CD4-positive, alpha-beta T cell treated with Interleukin-10 for 1 hour (primary cell): ENCODE data around the gene PAX4.
A peak's percentile ranks its signal among the peaks of the same experiment; 100 is the strongest.

ENCODE experiments used
- DNase-seq: peaks from one replicate; pipeline ENCODE4 v3.0.0-alpha.2; 2020

Gene PAX4, protein sequence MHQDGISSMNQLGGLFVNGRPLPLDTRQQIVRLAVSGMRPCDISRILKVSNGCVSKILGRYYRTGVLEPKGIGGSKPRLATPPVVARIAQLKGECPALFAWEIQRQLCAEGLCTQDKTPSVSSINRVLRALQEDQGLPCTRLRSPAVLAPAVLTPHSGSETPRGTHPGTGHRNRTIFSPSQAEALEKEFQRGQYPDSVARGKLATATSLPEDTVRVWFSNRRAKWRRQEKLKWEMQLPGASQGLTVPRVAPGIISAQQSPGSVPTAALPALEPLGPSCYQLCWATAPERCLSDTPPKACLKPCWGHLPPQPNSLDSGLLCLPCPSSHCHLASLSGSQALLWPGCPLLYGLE

DNA sequence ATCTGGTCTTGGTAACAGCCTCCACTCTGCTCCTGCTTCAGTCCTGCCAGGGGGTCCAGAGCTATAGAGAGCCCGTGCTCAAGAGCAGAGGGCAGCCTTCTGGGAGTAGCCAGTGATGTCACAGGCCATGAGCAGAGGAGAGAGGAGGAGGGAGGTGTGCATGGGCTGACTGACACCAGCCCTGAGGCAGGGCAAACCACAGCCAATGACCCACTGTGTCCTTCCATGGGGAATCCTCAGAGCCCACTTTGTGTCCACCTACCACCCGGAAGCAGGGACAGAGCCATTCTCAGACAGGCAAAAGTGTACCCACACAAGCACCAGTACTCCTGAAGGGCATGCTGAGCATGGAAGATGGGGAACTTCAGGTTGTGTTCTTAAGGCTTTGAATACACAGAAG, at the start of gene PAX4:
Gene PAX4 (minus strand): TSS at position 101 of the 400 bp plus-strand sequence. CDS start 2,214 bp downstream, outside the sequence.
- DNase-seq: no peak

DNA sequence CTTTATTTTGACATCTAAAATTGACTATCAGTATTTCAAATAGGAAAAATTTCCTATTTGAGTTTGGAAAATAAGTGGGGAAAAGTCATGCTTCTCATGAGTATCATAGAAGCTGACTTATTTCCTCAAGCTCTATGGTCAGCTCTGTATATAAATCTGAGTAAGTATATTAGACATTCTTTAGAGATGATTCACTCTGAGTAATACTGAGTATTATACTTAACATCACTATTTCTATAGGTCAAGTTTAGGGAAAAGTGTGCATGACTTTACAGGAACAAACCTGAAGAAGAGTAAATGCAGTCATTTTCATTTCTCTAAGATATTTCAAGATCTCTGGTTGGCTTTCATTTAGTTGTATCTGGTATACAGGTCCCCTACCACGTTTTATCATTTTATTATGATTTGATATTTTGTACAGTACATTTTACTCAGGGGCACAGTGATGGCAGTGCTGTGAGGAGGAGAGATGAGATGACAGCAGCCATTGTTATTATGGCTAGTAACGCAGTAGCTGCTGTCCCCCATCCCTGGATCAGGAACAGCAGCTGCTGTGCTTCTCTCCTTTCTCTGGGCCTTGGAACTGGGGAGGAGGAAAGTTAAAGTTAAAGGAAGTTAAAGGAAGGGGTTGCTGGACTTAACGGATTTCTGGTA, 49.2 kb upstream of the PAX4 start:
- DNase-seq: no peak

DNA sequence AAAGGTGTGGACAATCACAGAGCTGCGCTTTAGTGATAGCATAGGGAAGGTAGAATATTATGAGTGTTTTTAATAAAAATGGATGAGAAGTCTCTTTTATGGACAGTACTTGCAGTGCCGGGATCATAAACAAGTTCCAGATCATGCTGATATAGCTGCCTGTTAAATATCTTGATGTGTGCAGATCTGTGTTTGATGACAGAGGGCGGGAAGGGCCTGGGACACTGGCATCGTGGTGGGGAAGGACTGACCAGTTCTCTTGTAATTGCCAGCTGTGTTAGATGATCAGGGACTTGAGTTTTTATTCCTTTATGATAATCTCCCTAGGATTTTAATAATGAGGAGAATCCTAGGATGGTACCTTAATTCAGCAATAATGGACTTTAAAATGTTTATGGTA, 48.7 kb upstream of the PAX4 start:
- no peak for DNase-seq

DNA sequence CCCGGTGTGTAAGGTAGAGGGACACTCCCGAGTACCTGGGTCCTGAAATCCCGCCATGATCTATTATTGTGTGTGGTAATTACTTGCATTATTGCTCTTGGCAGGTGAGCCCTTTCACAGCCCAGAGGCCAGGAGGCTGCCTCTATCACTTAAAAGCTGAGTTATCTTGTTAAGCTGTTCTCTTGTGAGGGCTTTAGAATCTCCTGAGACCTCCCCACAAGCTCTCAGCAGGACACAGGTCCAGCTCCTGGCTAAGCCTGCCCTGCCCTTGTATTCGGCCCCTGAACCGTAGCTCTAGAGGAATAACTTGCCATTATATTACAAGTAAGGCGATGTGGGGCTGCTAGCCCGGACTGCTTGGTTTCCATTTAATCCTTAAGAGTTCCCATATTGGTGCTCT, 48.0 kb upstream of the PAX4 start:
- no peak for DNase-seq

DNA sequence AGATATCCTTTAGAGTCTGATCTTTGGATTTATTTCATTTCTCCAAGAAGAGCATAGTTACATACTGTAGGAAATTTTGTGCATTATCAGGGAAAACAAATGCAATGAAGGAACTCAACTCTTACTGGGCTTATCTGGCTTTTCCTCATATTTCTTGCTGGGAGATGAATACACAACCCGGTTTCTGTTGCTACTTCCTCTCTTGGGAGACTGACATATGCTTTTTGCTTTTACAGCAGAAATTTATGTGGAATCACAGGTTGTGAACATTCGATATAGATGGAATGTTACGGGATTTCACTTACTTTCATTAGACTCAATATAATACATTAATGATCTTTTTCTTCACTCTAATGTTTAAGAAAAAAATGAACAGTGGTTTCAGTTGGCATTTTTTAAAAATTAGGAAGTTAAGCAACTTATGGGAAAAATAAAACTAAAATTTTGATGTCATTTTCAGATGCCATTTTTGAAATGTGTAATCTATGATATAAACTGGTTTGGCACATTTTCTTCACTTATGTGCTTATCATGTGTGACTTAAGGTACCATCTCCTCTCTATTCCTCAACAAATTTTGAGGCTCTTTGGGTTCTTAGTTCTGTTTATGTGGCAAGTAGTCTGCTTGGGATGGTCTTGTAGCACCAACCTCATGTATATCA, 41.2 kb upstream of the PAX4 start:
- no peak for DNase-seq

DNA sequence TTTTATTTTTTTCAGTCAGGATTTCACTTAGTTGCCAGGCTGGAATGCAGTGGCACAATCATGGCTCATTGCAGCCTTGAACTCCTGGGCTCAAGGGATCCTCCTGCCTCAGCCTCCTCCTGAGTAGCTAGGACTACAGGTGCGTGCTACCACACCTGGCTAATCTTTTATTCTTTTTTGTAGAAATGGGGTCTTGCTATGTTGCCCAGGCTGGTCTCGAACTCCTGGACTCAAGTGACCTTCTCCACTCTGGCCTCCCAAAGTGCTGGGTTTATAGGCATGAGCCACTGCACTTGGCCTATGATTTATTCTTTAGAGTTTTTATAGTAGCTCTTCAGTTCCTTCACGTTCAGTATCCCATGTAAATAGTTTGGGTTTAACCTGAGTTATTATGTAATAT, 39.6 kb upstream of the PAX4 start:
- DNase-seq: no peak

DNA sequence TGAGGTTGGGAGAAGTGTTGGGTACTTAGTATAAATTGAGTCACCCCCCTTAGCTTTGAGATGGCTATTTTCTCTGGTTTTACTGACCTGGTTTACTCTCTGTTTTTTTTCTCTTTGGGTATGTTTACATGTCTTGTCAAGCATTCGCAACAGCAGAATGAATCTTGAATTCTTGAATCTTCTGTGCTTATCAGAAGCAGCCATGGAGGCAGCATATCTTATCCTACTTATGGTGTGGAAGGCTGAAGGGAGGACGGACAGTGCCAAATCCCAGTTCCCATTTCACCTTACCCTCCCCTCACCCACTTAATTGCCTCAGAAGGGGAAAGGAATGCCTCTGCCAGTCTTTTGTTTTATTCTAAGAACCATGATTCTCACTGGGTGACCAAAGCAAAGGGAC, 37.8 kb upstream of the PAX4 start:
- DNase-seq: no peak

DNA sequence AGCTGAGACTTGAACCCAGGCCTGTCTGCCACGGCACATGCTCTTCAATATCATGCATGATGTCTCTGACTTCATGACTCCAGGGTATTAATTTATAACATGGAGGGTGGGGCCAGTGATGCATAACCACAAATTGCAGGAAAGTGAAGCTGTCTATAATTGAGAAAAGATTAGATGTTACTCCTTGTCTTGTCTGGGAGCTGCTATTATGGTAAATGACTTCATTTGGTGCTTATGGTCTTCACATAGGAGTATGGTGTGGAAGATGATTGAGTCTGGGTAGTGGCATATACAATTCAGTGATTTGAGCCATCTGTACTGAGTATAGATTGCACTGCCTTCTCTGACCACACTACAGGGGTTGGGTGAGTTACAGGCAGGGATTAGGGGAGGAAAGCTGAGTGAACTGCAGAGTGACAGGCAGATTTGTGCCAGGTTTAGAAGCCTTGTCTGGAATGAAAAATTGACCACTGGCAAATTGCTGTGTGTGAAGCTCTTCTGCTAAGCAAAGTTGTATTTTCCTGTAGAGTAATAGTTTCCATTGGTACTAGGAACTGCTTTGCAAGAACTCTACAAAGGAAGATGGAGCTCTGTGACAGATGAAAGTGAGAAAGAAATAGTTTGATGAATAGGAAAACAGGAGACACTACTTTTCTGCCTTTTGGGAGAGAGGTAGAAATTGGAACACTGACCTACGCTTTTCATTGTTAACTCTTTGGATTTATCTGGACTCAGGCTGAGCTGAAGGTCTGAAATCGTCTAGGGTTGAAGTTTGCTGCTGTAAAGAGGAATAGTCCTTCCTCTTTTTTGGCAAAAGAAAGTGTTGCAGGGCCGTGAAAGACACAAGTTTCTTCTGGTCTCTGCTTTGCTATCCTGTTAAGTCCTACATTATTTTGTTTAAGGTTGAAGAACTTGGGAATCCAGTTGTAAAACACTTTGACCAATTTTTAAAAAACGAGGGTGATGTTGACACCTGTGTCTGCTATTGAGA, 36.8 kb upstream of the PAX4 start:
- DNase-seq: no peak

DNA sequence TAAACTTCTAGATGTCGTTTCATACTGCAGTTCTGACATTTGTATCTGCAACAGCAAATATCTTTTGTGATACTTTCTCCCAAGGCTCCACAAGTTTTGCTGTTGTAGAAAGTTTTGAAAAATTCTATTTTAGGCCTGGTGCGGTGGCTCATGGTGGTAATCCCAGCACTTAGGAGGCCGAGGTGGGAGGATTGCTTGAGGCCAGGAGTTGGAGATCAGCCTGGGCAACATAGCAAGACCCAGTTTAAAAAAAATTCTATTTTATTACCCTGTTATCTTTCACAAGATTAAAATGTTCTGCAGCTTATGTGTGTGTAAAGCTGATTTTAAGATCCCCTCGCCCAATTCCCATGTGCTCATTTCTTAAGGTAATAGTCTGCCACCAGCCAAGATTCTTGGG, 35.5 kb upstream of the PAX4 start:
- no peak for DNase-seq

DNA sequence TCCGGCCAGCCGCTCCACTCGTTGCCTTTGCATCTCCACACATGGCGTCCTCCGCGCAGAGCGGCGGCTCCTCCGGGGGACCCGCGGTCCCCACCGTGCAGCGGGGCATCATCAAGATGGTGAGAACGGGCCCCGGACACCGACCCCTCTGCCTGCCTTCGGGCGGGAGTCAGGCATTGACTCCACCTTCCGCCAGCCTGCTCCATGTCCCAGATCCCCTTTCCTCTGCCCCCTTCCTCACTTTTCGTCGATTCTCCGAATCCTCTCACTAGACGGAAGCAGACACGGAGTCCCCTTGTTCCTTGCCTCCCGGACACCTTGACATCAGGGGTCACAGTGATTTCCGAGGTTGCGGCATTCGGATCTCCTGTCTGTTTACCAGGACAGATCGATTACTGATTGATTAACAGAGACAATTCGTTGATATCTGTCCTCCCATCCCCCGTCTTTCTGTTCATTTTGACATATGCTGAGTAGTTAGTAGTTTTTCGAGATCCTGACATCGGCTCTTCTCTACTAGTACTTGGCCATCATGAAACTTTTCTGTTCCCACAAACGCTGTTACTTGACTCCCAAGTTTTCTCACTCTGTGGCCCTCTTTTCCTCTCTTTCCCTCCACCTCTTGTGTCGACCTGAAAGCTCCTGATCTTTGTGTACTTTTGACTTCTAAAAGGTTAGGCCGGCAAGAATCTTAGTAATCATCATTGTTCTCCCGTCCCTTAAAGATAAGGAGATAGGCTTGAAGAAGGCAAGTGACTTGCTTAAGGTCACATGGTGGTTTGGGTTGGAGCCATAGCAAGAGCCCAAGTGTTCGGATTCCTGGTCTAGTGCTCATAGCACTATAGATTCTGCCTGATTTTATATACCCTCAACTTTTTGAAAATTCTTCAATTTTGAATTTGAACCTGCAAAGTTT, 34.6 kb upstream of the PAX4 start:
- peak; percentile 19 for DNase-seq

DNA sequence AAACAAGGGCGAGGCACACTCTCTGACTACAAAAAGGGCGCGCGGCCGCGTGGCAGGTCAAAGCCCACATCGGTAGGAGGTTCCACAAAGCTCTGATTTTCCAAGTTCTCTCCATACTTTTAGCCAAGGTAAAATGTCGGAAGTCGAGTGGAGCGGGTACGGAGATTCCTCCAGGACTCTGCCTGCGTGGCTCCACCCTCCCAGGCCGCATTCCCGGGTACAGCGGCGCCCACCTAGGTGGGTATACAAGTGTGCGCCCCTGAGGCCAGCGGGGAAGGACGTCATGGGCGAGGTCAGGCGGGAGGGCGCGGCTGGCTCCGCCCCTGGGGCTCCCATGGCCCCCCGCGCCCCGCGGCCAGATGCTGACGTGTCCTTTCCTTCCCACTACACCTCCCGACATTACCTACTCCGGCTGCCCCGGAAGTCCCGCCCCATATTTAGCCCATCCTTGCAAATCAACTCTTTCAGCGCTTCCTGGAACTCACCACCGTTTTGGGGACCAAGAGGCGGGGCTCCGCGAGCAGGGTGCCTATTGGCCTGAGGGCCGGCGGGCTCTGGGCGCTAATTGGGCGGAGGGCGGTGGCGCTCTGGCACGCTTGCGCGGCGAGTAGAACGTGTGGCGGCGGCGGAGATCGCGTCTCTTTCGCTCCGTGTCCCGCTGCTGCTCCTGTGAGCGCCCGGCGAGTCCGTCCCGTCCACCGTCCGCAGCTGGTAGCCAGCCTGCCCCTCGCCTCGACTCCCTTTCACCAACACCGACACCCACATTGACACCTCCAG, 33.8 kb upstream of the PAX4 start, which contains the start of gene SND1:
Gene SND1 (plus strand): TSS at position 639 of the 777 bp plus-strand sequence. CDS start 180 bp downstream, outside the sequence.
- DNase-seq: peak; percentile 99

DNA sequence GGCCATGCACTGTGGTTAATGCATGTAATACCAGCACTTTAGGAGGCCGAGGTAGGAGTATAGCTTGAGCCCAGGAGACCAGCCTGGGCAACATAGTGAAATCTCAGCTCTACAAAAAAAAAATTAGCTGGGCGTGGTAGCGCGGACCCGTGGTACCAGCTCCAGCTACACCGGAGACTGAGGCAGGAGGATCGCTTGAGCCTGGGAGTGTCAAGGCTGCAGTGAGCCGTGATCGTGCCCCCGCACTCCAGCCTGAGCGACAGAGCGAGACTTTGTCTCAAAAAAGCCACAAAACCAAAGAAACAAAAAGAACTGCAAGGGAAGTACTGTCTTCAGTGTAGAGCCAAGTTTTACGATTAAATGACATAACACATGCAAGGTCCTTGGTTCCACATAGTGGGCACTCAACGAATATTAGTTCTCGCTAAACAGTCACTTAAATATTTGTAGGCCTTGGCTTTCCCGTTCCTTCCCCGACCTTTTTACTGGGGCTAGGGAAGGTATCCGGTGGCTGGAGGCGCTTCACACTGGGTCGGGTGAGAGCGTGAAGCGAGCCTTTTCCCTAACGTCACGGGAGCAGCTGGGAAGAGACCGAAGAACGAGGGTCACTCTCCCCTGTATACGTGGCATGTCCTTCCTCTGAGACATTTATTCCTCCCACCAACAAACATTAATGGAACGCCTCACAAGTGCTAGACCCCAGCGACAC, 33.1 kb upstream of the PAX4 start:
- DNase-seq: no peak

DNA sequence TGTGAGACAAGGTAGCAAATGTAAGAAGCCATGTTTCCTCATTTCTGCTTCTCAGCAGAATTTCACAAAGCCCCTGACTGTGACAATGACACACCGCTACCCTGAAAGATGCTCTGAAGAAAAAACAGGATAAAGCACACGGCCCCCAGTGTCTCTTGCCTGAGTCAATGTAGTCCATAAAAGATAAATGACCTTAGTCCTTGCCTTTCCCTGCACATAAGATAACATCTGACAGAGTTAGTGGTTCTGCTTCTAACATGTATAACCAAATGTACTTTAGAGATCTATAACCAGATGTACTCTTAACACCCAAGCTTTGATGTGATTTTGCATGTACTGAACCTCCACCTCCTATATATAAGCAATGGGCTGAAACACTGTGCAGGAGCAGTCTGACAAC, 31.0 kb upstream of the PAX4 start:
- no peak for DNase-seq

DNA sequence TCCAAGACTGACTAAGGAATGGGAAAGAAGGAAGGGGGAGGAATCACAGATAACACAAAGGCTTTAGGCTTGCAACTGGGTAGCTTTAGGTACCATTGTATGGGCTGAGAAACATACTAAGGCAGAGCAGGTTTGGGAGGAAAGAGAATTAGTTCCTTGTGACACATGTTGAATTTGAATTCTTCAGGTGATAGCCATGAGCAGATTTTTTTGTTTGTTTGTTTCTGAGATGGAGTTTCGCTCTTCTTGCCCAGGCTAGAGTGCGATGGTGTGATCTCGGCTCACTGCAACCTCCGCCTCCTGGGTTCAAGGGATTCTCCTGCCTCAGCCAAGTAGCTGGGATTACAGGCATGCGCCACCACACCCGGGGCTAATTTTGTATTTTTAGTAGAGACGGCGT, 29.7 kb upstream of the PAX4 start:
- no peak for DNase-seq

DNA sequence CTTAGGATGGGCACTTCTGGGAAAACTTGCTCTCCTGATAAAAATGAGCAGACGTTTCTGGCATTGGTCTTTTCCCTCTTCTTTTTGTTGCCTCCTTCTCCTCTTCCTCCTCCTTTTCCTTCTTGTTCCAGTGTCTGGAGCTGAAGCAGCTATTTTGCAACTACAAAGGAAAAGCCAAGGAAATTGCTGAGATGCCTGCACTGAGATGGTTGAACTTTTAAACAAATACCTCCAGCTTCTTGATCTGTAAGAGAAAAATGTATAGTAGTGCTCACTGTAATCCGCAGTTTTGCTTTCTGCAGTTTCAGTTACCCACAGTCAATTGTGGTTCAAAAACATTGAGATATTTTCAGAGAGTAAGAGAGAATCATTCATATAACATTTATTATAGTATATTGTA, 26.5 kb upstream of the PAX4 start:
- no peak for DNase-seq

DNA sequence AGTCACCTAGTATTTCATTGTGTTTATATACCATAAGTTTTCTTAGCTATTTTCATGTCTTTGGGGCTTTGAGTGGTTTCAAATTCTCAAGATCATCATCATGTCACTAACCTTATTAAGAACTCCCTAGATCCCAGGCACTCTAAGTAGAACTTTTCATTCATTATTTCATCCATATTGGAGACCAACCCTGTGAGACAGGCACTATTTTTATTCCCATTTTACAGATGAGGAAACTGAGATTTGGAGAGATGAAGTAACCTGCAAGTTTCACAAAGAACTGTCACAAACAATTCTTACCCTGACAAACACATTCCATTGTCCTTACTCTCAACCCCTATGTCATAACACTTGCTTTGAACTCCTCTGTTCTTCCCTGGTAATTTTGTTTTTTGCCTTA, 20.3 kb upstream of the PAX4 start:
- DNase-seq: no peak

DNA sequence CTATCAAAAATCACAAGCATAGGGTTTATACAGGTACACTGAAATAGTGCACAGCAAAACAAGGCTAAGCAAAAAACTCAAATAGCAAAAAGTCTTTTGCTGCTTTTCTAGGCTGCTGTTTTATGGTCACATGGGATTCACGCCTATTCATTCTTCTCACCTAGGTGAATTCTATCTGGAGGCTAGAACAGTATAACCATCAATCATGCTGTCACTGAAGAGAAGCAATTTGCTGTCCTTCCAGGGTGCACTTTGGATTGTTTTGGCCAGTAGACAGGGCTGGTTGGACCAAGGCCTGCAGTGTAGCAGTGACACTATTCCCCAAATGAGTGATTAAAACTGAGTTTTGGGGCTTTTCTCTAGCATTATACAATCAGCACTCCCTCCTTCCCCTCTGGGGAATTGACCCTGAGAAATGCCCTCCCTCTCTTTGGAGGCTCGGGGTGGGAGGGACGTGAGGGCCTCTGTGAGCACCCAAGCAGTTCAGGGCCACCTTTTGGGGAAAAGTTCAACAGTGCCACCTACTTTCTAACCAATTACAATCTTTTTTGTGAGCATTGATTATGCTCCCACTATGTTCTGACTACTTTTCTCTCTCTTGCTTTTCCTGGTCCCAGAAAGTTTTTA, 17.8 kb upstream of the PAX4 start:
- no peak for DNase-seq

DNA sequence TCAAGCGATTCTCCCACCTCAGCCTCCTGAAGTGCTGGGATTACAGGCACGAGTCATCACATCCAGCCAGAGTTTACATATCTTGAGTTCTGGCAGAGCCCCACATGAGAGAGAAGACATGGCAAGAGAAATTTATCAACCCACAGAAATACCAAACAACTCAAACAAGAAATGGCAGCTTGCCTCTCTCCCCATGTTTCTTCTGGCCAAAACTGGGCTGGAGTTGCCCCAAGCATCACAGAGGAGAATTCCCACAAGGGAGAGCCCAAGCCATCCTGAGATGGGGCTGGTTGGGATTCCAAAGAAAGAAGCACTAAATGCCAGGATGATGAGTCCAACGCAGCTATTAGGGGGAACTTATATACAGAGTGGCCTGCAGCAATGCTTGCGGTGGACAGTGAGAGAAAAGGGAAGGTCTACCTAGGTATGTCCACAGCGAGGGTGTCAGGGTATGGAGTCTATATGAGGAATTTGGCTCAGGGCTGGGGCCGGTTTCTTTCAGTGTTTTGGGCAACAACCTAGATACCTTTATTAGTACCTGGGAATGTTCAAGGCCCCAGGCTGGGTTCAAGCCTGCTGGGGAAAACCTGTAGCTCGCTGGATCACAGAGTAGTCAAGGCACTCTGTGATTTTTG, 14.5 kb upstream of the PAX4 start:
- DNase-seq: no peak

DNA sequence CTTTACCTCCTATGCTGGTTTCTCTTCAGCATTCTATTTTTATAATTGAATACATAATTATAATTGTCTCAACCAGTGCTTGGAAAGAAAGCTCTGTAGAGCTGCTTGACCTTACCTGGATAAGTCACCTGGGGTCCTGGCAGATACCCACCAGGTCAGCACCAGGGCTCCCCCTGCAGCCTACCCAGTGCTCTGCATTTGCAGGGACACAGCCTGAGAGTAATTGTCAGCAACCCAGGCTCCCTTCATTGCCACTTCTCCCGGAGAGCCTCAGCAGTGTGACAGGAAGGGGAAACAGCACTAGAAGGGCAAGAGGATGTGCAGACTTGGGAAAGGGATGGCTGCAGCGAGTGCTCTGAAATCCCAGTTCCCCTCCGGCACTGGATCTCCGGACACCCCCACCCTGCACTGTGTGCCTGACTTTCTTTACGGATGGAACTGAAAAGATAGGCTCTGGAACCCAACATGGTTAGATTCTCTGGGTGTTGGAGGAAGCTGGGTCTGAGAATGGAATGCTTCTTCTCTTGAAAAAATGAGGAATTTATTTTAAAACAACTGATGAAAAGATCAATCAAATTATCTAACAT, 11.4 kb upstream of the PAX4 start:
- DNase-seq: peak; percentile 39
